Hepatocyte (in vitro differentiated cells): Measurements from ENCODE around the gene DNER.

Source experiments
- EZH2 ChIP-seq: fragments of 200-600 bp; sonication (generic); IDR thresholded peaks from 2 replicates; pipeline ENCODE4 v1.6.1; 2016; ENCODE audit warnings: antibody characterized with exemption, mild to moderate bottlenecking, borderline replicate concordance
- TF ChIP-seq, protein P1 (sequence below): fragments of 200-600 bp; sonication (generic); IDR thresholded peaks from 2 replicates; pipeline ENCODE4 v1.5.1; 2016; ENCODE audit warnings: antibody characterized with exemption, mild to moderate bottlenecking; ENCODE audit not compliant: poor library complexity

DNA sequence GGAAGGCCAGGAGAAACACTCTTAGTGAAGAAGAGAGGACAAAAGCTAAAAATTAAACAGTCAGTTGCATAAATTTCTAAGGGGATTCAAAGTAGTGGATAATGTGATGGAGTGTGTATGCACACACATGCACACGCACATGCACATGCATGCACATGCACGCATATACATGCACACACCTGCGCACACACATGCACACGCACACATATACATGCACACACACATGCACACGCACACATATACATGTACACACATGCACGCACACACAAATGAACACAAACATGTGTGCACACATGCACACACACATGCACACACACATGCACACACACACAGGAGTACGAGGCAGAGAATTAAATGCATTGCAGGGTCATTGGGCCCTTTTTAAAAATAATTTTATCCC lies 117.6 kb downstream of the DNER start:
- TF ChIP-seq, protein P1, sequence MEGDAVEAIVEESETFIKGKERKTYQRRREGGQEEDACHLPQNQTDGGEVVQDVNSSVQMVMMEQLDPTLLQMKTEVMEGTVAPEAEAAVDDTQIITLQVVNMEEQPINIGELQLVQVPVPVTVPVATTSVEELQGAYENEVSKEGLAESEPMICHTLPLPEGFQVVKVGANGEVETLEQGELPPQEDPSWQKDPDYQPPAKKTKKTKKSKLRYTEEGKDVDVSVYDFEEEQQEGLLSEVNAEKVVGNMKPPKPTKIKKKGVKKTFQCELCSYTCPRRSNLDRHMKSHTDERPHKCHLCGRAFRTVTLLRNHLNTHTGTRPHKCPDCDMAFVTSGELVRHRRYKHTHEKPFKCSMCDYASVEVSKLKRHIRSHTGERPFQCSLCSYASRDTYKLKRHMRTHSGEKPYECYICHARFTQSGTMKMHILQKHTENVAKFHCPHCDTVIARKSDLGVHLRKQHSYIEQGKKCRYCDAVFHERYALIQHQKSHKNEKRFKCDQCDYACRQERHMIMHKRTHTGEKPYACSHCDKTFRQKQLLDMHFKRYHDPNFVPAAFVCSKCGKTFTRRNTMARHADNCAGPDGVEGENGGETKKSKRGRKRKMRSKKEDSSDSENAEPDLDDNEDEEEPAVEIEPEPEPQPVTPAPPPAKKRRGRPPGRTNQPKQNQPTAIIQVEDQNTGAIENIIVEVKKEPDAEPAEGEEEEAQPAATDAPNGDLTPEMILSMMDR = no peak
- no peak for TF ChIP-seq EZH2
